ENCODE measurements around the gene CPNE6. TPM values are rescaled to one million over a fixed set of nuclear protein-coding genes. Genes with fewer than 3 reads are reported as not detected.
A peak's percentile ranks its signal among the peaks of the same experiment; 100 is the strongest.

CPNE6 gene
- total and polyA plus RNA-seq, 5 donors from 2014 or later, result not detected

DNA sequence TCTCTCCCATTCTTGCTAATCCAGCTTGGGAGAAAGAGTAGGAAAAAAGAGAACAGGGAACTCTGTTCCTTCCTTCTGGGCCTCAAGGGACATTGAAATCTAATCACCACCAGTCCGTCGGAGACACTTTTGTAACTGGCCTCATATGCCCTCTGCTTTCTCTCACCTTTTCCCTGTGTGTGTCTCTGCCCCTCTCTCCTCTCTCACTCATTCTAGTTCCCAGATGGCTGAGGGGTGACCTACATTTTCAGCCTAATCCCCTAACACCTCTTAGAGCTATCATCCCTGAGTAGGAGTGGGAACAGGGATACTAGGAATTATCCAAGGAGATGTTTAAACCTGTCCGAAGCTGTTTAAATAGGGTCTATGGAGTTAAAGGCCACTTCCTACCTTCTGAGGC, 13.9 kb downstream of the CPNE6 start:
- ATAC-seq (ENCODE audit: low read depth in 2 of 2) (no peak), DNase-seq (no peak)
- Histone ChIP-seq H3K27me3 (ENCODE audit: control insufficient read depth, insufficient read depth, low read length) (no peaks in the 10 kb centered on the region), H3K9me3 (ENCODE audit: control insufficient read depth in 2 of 2, low read length in 2 of 2) (no peaks in the 10 kb centered on the region), H3K27ac (ENCODE audit: insufficient read depth, low read length, poor library complexity, severe bottlenecking) (no peak overlapping the region), H3K4me1 (ENCODE audit: control insufficient read depth, insufficient read depth, low read length, poor library complexity, severe bottlenecking) (peaks cover 17% of the 10 kb centered on the region), H3K4me3 (ENCODE audit: low read depth, low read length) (no peak overlapping the region), H3K36me3 (ENCODE audit: control insufficient read depth, insufficient read depth, low read length) (no peaks in the 10 kb centered on the region)
- Mint-ChIP-seq H3K36me3 (no peaks in the 10 kb centered on the region), H3K4me3 (peak overlapping the region in 1 of 4 donors; percentile 5), H3K9me3 (no peaks in the 10 kb centered on the region), H3K4me1 (peaks cover 6 to 22% (median 14%) of the 10 kb centered on the region in 4 donors), H3K27me3 (no peaks in the 10 kb centered on the region), H3K27ac (no peak overlapping the region)

DNA sequence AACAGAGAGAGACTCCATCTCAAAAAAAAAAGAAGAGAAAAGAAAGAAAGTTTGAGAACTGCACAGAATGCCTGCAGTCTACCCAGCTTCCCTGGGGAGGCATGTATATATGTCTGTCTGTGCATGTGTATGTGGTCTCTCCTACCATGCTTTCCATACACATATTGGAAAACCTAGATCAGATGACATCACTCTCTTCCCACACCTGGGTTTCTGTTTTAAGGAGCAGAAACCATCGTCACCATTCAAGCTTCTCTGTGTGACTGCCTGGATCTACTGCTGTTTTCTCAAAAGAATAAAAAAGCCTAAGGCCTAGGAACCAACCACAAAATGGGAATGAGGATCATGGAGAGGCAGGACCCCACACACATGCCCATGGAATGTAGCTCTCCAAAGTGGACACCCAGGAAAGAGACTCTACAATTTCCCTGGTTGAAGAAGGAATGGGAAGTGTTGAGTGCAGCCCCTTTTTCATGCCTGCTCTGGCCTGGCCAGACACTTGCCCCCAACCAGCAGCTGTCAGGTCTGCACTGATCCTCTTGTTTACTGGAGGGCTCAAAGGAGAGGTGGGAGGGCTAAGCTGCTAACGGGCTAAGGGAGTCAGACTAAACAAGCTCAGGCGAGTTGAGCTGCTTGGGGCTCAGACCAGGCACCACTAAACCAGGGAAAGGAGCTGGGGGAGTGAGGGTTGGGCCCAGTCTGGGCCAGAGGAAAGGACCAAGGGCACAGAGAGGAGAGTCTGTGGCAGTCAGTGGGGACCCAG, 15.0 kb downstream of the CPNE6 start:
- Histone ChIP-seq H3K4me1 (ENCODE audit: control insufficient read depth, insufficient read depth, low read length, poor library complexity, severe bottlenecking) (peaks cover 14% of the 10 kb centered on the region), H3K4me3 (ENCODE audit: low read depth, low read length) (no peak overlapping the region), H3K27me3 (ENCODE audit: control insufficient read depth, insufficient read depth, low read length) (no peaks in the 10 kb centered on the region), H3K9me3 (ENCODE audit: control insufficient read depth in 2 of 2, low read length in 2 of 2) (no peaks in the 10 kb centered on the region), H3K36me3 (ENCODE audit: control insufficient read depth, insufficient read depth, low read length) (no peaks in the 10 kb centered on the region), H3K27ac (ENCODE audit: insufficient read depth, low read length, poor library complexity, severe bottlenecking) (no peak overlapping the region)
- ATAC-seq (ENCODE audit: low read depth in 2 of 2) (no peak), DNase-seq (no peak)
- H3K27ac Mint-ChIP-seq, result peak overlapping the region in 2 of 3 donors; percentile 18 to 52
- no peaks in the 10 kb centered on the region for H3K9me3 Mint-ChIP-seq
- H3K27me3 Mint-ChIP-seq, result no peaks in the 10 kb centered on the region
- H3K4me3 Mint-ChIP-seq, result peak overlapping the region in 1 of 4 donors; percentile 70
- H3K4me1 Mint-ChIP-seq, result peaks cover 4 to 20% (median 11%) of the 10 kb centered on the region in 4 donors
- H3K36me3 Mint-ChIP-seq, result no peaks in the 10 kb centered on the region

DNA sequence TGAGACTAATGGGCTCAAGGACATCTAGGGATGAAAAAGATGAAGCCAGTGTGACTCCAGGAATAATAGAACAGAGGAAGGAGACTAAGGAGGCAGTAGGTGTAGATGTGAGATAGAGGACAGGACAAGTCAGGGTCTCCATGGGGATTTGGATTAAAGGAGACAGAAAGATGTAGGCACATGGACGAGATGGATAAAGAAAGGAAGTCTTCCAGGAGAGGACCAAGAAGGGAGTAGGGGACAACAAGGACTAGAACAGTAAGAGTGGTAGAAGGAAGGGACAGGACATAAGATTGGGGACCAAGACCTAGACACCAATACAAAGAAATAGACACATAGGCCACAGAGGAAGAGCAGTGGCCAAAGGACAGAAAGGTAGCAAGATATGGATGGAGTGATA, 15.6 kb downstream of the CPNE6 start:
- DNase-seq (no peak), ATAC-seq (ENCODE audit: low read depth in 2 of 2) (no peak)
- H3K4me1 ChIP-seq (ENCODE audit: control insufficient read depth, insufficient read depth, low read length, poor library complexity, severe bottlenecking), result peaks cover 9% of the 10 kb centered on the region
- Mint-ChIP-seq H3K4me1 (peaks cover 4 to 17% (median 8%) of the 10 kb centered on the region in 4 donors), H3K27ac (peak overlapping the region in 1 of 3 donors; percentile 18), H3K27me3 (no peaks in the 10 kb centered on the region), H3K36me3 (no peaks in the 10 kb centered on the region), H3K4me3 (peak overlapping the region in 1 of 4 donors; percentile 70), H3K9me3 (no peaks in the 10 kb centered on the region)
- no peak overlapping the region for H3K4me3 ChIP-seq (ENCODE audit: low read depth, low read length)
- H3K9me3 ChIP-seq (ENCODE audit: control insufficient read depth in 2 of 2, low read length in 2 of 2), result no peaks in the 10 kb centered on the region
- H3K27me3 ChIP-seq (ENCODE audit: control insufficient read depth, insufficient read depth, low read length), result no peaks in the 10 kb centered on the region
- H3K36me3 ChIP-seq (ENCODE audit: control insufficient read depth, insufficient read depth, low read length), result no peaks in the 10 kb centered on the region
- H3K27ac ChIP-seq (ENCODE audit: insufficient read depth, low read length, poor library complexity, severe bottlenecking), result no peak overlapping the region

DNA sequence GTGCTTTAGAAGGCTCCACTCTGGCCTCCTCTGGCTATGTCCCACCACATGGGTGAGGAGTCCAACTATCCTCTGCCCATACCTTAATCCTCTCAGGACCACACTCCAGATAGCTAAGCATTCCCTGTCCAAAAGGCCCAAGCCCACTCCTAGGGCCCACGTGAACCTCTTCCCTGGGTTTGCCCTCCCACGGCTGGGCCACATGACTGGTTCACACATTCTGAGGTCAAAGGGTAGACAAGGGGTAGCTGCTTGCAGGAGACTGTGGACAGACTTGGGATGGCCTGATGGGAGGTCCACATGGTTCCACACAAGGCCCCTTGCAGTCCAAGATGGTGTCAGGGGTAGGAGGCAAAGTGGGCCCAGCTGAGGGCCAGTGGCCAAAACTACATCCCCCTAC, 16.7 kb downstream of the CPNE6 start:
- no peak overlapping the region for H3K4me3 Mint-ChIP-seq
- peaks cover 6% of the 10 kb centered on the region for H3K4me1 ChIP-seq (ENCODE audit: control insufficient read depth, insufficient read depth, low read length, poor library complexity, severe bottlenecking)
- DNase-seq (no peak), ATAC-seq (ENCODE audit: low read depth in 2 of 2) (no peak)
- H3K36me3 Mint-ChIP-seq, result no peaks in the 10 kb centered on the region
- no peaks in the 10 kb centered on the region for H3K27me3 ChIP-seq (ENCODE audit: control insufficient read depth, insufficient read depth, low read length)
- H3K27ac ChIP-seq (ENCODE audit: insufficient read depth, low read length, poor library complexity, severe bottlenecking), result no peak overlapping the region
- H3K4me3 ChIP-seq (ENCODE audit: low read depth, low read length), result no peak overlapping the region
- peaks cover 4 to 15% (median 11%) of the 10 kb centered on the region in 4 donors for H3K4me1 Mint-ChIP-seq
- H3K9me3 Mint-ChIP-seq, result no peaks in the 10 kb centered on the region
- H3K27ac Mint-ChIP-seq, result no peak overlapping the region
- H3K36me3 ChIP-seq (ENCODE audit: control insufficient read depth, insufficient read depth, low read length), result no peaks in the 10 kb centered on the region
- H3K9me3 ChIP-seq (ENCODE audit: control insufficient read depth in 2 of 2, low read length in 2 of 2), result no peaks in the 10 kb centered on the region
- no peaks in the 10 kb centered on the region for H3K27me3 Mint-ChIP-seq

DNA sequence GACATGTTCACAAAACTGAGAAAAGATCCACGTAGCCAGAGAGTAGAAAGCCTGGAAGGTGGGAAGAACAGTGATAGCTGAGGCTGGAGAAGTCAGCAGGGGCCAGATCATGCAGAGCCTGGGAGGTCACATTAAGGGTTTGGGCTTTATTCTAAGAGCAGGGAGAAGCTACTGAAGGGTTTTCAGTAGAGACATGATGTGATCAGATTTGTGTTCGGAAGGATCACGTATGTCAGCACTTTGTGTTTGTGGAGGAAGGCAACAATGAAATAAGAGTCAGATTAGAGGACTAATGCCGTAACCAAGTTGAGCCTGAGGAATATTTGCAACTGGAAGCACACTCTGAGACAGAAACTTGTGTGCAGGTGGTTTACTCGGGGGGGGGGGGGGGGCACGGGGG, 18.5 kb downstream of the CPNE6 start:
- Histone ChIP-seq H3K4me1 (ENCODE audit: control insufficient read depth, insufficient read depth, low read length, poor library complexity, severe bottlenecking) (peaks cover 14% of the 10 kb centered on the region), H3K36me3 (ENCODE audit: control insufficient read depth, insufficient read depth, low read length) (no peaks in the 10 kb centered on the region), H3K27ac (ENCODE audit: insufficient read depth, low read length, poor library complexity, severe bottlenecking) (no peak overlapping the region), H3K27me3 (ENCODE audit: control insufficient read depth, insufficient read depth, low read length) (no peaks in the 10 kb centered on the region), H3K9me3 (ENCODE audit: control insufficient read depth in 2 of 2, low read length in 2 of 2) (no peaks in the 10 kb centered on the region), H3K4me3 (ENCODE audit: low read depth, low read length) (no peak overlapping the region)
- no peak for ATAC-seq (ENCODE audit: low read depth in 2 of 2)
- Mint-ChIP-seq H3K36me3 (no peaks in the 10 kb centered on the region), H3K9me3 (no peaks in the 10 kb centered on the region), H3K4me3 (peak overlapping the region in 2 of 4 donors; percentile 38 to 64), H3K4me1 (peaks cover 4 to 24% (median 13%) of the 10 kb centered on the region in 4 donors), H3K27ac (no peak overlapping the region), H3K27me3 (no peaks in the 10 kb centered on the region)
- DNase-seq, result no peak

DNA sequence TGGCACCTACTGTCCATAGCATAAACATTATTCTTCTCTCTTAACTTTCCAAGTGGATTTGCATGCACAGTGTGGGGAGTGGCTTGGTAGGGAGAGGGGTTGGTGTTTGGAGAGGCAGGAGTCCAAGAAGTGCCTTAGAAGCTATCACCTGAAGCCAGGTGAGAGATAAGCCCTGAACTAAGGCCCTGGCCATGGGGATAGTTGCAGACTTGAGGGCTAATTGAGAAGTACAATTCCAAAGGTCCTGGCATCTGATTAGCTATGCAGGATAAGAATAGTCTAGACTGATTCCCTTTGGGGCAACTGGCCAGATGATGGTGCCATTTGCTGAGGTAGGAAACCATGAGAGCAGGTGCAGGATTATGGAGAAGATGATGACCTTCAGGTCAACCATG, 20.7 kb downstream of the CPNE6 start:
- Mint-ChIP-seq H3K4me3 (peak overlapping the region; percentile 89 to 99 (median 99)), H3K27me3 (no peaks in the 10 kb centered on the region), H3K4me1 (peaks cover 8 to 41% (median 25%) of the 10 kb centered on the region in 4 donors), H3K9me3 (no peaks in the 10 kb centered on the region), H3K36me3 (no peaks in the 10 kb centered on the region), H3K27ac (peak overlapping the region in 2 of 3 donors; percentile 81 to 87)
- Histone ChIP-seq H3K27me3 (ENCODE audit: control insufficient read depth, insufficient read depth, low read length) (no peaks in the 10 kb centered on the region), H3K4me1 (ENCODE audit: control insufficient read depth, insufficient read depth, low read length, poor library complexity, severe bottlenecking) (peaks cover 25% of the 10 kb centered on the region), H3K4me3 (ENCODE audit: low read depth, low read length) (no peak overlapping the region), H3K36me3 (ENCODE audit: control insufficient read depth, insufficient read depth, low read length) (peaks cover 3% of the 10 kb centered on the region), H3K27ac (ENCODE audit: insufficient read depth, low read length, poor library complexity, severe bottlenecking) (no peak overlapping the region), H3K9me3 (ENCODE audit: control insufficient read depth in 2 of 2, low read length in 2 of 2) (no peaks in the 10 kb centered on the region)
- no peak for DNase-seq
- ATAC-seq (ENCODE audit: low read depth in 2 of 2), result no peak

DNA sequence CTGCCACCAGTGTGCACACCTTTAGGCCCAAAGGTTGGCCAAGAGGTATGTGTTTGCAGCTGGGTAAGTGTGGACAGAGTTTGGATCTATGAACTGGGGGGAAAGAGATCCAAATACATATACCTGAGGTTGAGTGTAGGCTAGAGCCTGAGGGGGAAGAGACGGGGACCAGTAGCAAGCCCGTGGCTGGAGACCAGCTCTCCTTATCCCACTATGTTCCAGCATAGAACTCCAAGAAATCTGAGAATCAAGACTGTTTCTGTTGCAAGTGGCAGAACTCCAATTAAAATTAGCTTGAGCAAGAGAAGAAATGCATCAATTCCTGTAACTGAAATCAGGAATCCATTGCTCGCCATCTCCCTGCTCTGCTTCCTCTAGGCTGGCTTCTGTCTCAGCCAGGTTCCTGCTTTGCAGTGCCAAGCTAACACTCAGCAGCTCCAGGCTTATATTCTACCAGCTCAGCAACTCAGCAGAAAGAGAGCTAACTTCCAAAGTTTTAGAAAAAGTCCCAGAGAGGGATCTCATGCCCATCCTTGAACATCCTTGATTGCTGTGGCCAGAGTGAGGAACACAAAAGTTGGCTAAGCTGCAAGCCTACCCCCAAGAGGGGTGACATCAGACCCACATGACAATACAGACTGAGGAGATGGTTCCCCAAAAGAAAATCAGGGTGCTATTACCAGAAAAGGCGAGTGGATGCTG, 21.3 kb downstream of the CPNE6 start:
- H3K4me1 Mint-ChIP-seq, result peaks cover 8 to 41% (median 25%) of the 10 kb centered on the region in 4 donors
- H3K27ac ChIP-seq (ENCODE audit: insufficient read depth, low read length, poor library complexity, severe bottlenecking), result no peak overlapping the region
- ATAC-seq (ENCODE audit: low read depth in 2 of 2) (no peak), DNase-seq (no peak)
- H3K4me3 Mint-ChIP-seq, result peak overlapping the region; percentile 89 to 99 (median 99)
- no peak overlapping the region for H3K4me3 ChIP-seq (ENCODE audit: low read depth, low read length)
- H3K4me1 ChIP-seq (ENCODE audit: control insufficient read depth, insufficient read depth, low read length, poor library complexity, severe bottlenecking), result peaks cover 25% of the 10 kb centered on the region
- no peaks in the 10 kb centered on the region for H3K9me3 ChIP-seq (ENCODE audit: control insufficient read depth in 2 of 2, low read length in 2 of 2)
- no peaks in the 10 kb centered on the region for H3K27me3 Mint-ChIP-seq
- H3K36me3 ChIP-seq (ENCODE audit: control insufficient read depth, insufficient read depth, low read length), result peaks cover 3% of the 10 kb centered on the region
- H3K27ac Mint-ChIP-seq, result peak overlapping the region; percentile 81 to 94 (median 87)
- H3K9me3 Mint-ChIP-seq, result no peaks in the 10 kb centered on the region
- no peaks in the 10 kb centered on the region for H3K27me3 ChIP-seq (ENCODE audit: control insufficient read depth, insufficient read depth, low read length)
- H3K36me3 Mint-ChIP-seq, result no peaks in the 10 kb centered on the region
